ENCODE results near the gene NEDD4L. TPM values are rescaled to one million over a fixed set of nuclear protein-coding genes. Genes with fewer than 3 reads are reported as not detected.

Gene NEDD4L
- total and polyA plus RNA-seq, 4 donors = 40.2 to 308 (median 148) TPM

GRCh38 chr18:58194028-58194427 is 150.0 kb downstream of the NEDD4L start:
- no peak overlapping the region for H3K27ac ChIP-seq (ENCODE audit: low read depth in 1 of 2, low read length in 1 of 2)
- ATAC-seq (ENCODE audit: insufficient read depth, low FRiP score) = no peak
- no peaks in the 10 kb centered on the region for H3K9me3 ChIP-seq (ENCODE audit: control insufficient read depth in 4 of 4, insufficient read depth in 3 of 4, low read length in 3 of 4)
- H3K27me3 ChIP-seq (ENCODE audit: control insufficient read depth in 3 of 3, insufficient read depth in 3 of 3, low read length in 2 of 3) = no peaks in the 10 kb centered on the region
- no peak for TF ChIP-seq CTCF (IDR thresholded peaks at IDR 0.05; ENCODE audit: control extremely low read depth, extremely low read depth)
- peak; percentile 61 to 77 (median 62) for DNase-seq
- H3K4me1 ChIP-seq (ENCODE audit: control insufficient read depth in 5 of 5, insufficient read depth in 5 of 5, low read length in 5 of 5) = peaks cover 5 to 46% (median 9%) of the 10 kb centered on the region in 5 donors
- H3K9ac ChIP-seq (ENCODE audit: insufficient read depth in 1 of 2, low read length in 2 of 2) = no peak overlapping the region
- no peak overlapping the region for H3K4me3 ChIP-seq
- H3K36me3 ChIP-seq (ENCODE audit: control insufficient read depth in 4 of 4, insufficient read depth in 4 of 4, low read length in 4 of 4) = no peaks in the 10 kb centered on the region
- 77 to 86% methylated on average over 8 of the region's 8 CpGs for WGBS, 2 donors

GRCh38 chr18:58195278-58195765 is 151.3 kb downstream of the NEDD4L start:
- peak overlapping the region; percentile 35 for H3K4me3 ChIP-seq
- peak; percentile 25 for ATAC-seq (ENCODE audit: insufficient read depth, low FRiP score)
- TF ChIP-seq CTCF (IDR thresholded peaks at IDR 0.05; ENCODE audit: control extremely low read depth, extremely low read depth) = no peak

GRCh38 chr18:58196164-58196563 is 152.1 kb downstream of the NEDD4L start:
- no peak for ATAC-seq (ENCODE audit: insufficient read depth, low FRiP score)
- 58 to 70% methylated on average over 3 of the region's 3 CpGs for WGBS, 2 donors
- Histone ChIP-seq H3K27ac (ENCODE audit: low read depth in 1 of 2, low read length in 1 of 2) (no peak overlapping the region), H3K4me1 (ENCODE audit: control insufficient read depth in 5 of 5, insufficient read depth in 5 of 5, low read length in 5 of 5) (peaks cover 2 to 46% (median 10%) of the 10 kb centered on the region in 5 donors), H3K27me3 (ENCODE audit: control insufficient read depth in 3 of 3, insufficient read depth in 3 of 3, low read length in 2 of 3) (no peaks in the 10 kb centered on the region), H3K9me3 (ENCODE audit: control insufficient read depth in 4 of 4, insufficient read depth in 3 of 4, low read length in 3 of 4) (no peaks in the 10 kb centered on the region), H3K9ac (ENCODE audit: insufficient read depth in 1 of 2, low read length in 2 of 2) (no peak overlapping the region), H3K36me3 (ENCODE audit: control insufficient read depth in 4 of 4, insufficient read depth in 4 of 4, low read length in 4 of 4) (no peaks in the 10 kb centered on the region), H3K4me3 (no peak overlapping the region)
- no peak for TF ChIP-seq CTCF (IDR thresholded peaks at IDR 0.05; ENCODE audit: control extremely low read depth, extremely low read depth)
- no peak for DNase-seq

More at GRCh38 chr18:58195278-58195765, 151.3 kb downstream of the NEDD4L start:
- 6% methylated on average over 25 of the region's 25 CpGs for WGBS, 2 donors
- Histone ChIP-seq H3K9ac (ENCODE audit: insufficient read depth in 1 of 2, low read length in 2 of 2) (peak overlapping the region; percentile 6 to 34), H3K36me3 (ENCODE audit: control insufficient read depth in 4 of 4, insufficient read depth in 4 of 4, low read length in 4 of 4) (no peaks in the 10 kb centered on the region), H3K27ac (ENCODE audit: low read depth in 1 of 2, low read length in 1 of 2) (peak overlapping the region in 1 of 2 donors; percentile 58), H3K27me3 (ENCODE audit: control insufficient read depth in 3 of 3, insufficient read depth in 3 of 3, low read length in 2 of 3) (no peaks in the 10 kb centered on the region), H3K9me3 (ENCODE audit: control insufficient read depth in 4 of 4, insufficient read depth in 3 of 4, low read length in 3 of 4) (no peaks in the 10 kb centered on the region), H3K4me1 (ENCODE audit: control insufficient read depth in 5 of 5, insufficient read depth in 5 of 5, low read length in 5 of 5) (peaks cover 2 to 46% (median 10%) of the 10 kb centered on the region in 5 donors)
- peak in 1 of 3 donors; percentile 54 for DNase-seq

Measured in lung (tissue), 12 donors.